ENCODE results near the gene TOP1. TPM values are rescaled to one million over a fixed set of nuclear protein-coding genes. Genes with fewer than 3 reads are reported as not detected.

The TOP1 gene
- total RNA-seq, 1 donor = 12.0 TPM

DNA sequence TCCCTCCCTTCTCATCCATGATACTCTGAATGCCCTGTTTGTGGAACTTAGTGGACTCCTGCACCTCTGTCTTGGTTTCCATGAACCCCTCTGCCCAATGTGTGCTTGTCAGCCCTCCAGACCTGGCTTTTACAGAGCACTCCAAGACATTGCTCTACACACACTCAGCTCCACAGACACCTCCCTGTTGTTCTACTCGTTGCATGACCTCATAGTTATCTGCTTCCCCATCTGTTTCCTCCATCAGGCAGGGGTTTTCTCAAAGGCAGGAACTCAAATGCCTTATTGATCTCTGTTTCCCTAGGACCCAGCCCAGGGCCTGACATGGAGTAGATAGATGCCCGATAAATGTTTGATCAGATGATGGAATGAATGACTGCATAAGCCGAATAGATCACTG, 122.0 kb downstream of the TOP1 start:
- TF ChIP-seq, protein P1, sequence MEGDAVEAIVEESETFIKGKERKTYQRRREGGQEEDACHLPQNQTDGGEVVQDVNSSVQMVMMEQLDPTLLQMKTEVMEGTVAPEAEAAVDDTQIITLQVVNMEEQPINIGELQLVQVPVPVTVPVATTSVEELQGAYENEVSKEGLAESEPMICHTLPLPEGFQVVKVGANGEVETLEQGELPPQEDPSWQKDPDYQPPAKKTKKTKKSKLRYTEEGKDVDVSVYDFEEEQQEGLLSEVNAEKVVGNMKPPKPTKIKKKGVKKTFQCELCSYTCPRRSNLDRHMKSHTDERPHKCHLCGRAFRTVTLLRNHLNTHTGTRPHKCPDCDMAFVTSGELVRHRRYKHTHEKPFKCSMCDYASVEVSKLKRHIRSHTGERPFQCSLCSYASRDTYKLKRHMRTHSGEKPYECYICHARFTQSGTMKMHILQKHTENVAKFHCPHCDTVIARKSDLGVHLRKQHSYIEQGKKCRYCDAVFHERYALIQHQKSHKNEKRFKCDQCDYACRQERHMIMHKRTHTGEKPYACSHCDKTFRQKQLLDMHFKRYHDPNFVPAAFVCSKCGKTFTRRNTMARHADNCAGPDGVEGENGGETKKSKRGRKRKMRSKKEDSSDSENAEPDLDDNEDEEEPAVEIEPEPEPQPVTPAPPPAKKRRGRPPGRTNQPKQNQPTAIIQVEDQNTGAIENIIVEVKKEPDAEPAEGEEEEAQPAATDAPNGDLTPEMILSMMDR (IDR thresholded peaks at IDR 0.05; ENCODE audit: insufficient read depth, low read length) = no peak
- no peak for DNase-seq (ENCODE audit: low read depth)
- no peak overlapping the region for H3K4me3 ChIP-seq (ENCODE audit: low read depth, low read length)

DNA sequence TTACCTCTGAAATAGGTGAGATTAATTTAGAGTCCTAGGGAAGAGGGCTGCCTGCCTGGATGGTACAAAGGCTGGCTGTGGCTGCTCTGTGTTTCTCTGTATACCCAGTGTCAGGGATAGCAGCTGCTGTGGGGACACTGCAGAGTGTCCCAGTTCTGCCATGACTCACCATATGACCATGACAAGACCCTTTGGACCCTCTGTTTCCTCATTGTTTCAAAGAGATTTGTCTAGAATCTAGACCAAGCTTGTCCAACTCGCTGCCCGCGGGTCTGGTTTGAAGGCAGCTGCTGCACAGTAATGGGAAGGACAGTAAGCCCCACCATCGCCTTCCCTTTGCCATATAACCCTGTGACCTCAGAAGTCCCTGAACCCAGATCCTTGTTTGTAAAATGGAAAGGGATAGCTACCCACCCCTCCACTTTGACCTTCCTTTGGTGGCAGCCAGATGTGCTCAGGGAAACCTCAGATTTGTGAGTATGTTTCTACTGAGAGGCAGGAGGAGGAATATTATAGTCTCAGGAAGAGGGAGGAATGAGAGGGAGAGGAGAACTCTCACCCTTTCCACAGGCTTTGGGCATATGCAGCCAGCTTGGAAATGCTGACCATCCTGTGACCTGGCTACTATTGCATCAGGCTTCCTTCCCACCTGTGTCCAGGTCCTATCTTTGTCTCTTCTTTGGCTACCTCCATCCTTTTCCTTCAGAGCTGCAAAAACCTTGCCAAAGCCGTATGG, 122.7 kb downstream of the TOP1 start:
- TF ChIP-seq, protein P1 (IDR thresholded peaks at IDR 0.05; ENCODE audit: insufficient read depth, low read length) = no peak
- no peak overlapping the region for H3K4me3 ChIP-seq (ENCODE audit: low read depth, low read length)
- no peak for DNase-seq (ENCODE audit: low read depth)

DNA sequence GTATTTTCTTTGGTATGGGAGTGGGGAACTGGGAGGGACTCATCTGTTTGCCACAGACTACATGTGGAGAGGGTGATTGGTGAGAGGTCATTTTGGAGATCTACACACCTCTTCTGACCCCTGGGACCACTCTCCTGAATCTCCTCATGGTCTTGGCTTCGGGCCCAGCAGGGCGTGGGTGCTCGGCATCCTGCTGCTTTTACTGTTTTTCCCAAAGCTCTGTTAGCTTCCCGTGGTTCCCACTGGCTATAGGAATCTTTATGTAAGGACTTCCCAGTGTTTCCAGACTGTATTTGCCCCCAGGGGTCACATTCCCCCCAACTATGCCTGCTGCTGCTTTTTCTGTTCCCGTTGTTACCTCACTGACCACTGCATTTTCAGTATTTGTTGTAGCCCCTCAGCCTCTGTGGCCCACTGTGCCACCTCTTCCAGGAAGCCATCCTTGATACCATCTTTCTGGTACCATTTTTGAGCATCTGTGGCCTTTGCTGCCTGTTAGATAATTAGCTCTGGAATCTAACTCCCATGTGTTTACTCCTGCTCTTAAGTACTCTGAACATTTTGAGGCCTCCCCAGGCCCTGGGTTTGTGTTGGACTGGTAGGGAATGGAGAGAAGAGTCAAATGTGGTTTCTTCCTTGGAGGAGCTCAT, 123.6 kb downstream of the TOP1 start:
- TF ChIP-seq, protein P1 (IDR thresholded peaks at IDR 0.05; ENCODE audit: insufficient read depth, low read length) = no peak
- no peak overlapping the region for H3K4me3 ChIP-seq (ENCODE audit: low read depth, low read length)
- no peak for DNase-seq (ENCODE audit: low read depth)

DNA sequence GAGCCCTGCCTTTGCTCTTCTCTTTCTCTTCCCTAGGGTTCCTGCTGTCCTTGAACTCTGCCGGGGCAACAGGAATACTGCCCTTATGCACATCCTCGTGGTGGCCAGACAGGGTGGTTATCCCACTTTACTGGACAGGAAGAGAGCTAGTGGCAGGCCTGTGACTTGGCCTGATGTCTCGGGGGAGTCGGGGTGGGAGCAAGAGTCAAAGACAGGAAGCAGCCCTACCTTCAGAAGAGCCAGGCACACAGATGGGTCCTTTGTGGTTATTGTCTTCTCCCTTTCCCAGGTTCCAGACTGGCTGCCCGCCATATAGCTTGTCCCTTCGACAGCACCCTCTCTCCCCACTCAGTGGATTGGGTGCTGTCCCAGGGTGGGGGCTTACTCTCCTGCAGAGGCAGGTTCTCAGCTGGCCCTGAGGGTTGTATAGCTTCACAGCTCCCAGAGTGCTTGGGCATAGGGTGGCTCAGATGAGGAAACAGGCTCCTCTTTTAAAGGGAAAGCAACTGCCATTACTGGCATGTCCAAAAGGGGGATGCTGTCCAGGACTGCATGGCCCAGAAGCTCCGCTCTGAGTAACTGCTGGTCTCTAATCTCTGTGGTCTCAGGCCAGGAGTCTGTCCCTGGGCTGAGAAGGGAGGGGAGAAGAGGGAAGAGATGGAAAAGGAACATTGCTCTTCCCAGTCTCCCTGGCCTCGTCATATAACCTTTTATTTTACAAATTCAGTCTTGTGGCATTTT, 126.0 kb downstream of the TOP1 start:
- peak; percentile 37 for DNase-seq (ENCODE audit: low read depth)
- H3K4me3 ChIP-seq (ENCODE audit: low read depth, low read length) = no peak overlapping the region
- TF ChIP-seq, protein P1 (IDR thresholded peaks at IDR 0.05; ENCODE audit: insufficient read depth, low read length) = peak; percentile 34

DNA sequence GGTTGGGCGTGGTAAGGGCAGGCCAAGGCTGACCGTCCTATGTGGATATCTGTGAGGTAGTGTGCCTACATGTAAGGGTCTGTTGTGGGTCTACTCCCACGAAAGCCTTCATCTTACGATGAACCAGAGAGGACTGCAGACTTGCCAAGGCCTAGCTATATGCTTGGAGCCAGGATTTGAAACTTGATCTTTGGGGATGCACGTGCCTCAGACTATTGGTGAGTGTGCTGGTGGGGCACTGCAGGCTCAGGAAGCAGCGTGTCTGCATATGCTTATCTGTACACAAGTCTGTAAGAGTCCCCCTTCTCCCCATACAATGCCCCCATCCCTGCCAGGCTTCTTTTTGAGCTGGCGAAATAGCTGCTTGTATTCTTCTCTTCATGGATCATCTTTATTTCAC, 126.6 kb downstream of the TOP1 start:
- DNase-seq (ENCODE audit: low read depth) = peak; percentile 42
- TF ChIP-seq, protein P1 (IDR thresholded peaks at IDR 0.05; ENCODE audit: insufficient read depth, low read length) = no peak
- H3K4me3 ChIP-seq (ENCODE audit: low read depth, low read length) = no peak overlapping the region

DNA sequence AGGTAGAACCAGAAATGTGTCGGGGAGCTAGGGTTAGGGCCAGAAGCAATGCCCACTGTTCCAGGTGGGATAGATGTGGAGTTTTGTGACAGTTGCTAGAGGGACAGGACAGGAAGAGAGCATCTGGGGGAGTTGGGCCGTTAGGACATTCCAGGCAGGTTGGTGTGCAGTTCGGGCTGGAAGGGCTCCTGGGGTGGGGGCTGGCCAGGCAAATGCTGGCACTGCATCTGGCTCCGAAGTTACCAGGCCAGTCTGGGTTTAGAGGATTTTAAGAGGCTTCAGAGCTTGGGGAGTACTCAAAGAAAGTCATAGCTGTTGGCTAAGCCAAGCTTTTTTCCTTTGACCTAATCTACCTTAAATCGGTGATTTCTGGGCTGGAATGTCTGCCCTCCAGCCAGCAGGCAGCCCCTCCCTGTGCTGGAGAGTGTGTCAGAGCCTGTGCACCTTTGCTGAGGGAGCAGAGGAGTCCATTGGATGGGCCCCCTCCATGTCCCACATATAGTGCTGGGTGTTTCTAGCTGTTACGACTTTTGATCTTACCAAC, 129.5 kb downstream of the TOP1 start:
- no peak for DNase-seq (ENCODE audit: low read depth)
- H3K4me3 ChIP-seq (ENCODE audit: low read depth, low read length) = no peak overlapping the region

More for the DNA sequence above, 129.5 kb downstream of the TOP1 start:
- TF ChIP-seq, protein P1 (IDR thresholded peaks at IDR 0.05; ENCODE audit: insufficient read depth, low read length) = no peak

Data from fibroblast of the aortic adventitia (primary cell).